OCI-LY7 (cell line): ENCODE results near the gene LRRC37A3. TPM values are rescaled to one million over a fixed set of nuclear protein-coding genes. Genes with fewer than 3 reads are reported as not detected.
"Not testable (repeated sequence)": the region's sequence is repeated elsewhere in the genome, so short reads cannot be mapped to it uniquely, and the experiment has no call there.

ENCODE experiments used
- Bru-seq: library from RNA; stranded (reverse); fragments of 400-500 nt; gene quantifications from one replicate; lab custom pipeline; 2021; lab: Mats Ljungman, UMichigan
- BruChase-seq, 2 experiments: library from RNA; stranded (reverse); fragments of 400-500 nt; gene quantifications; one replicate each; lab custom pipeline; 2021; lab: Mats Ljungman, UMichigan
- BruUV-seq: library from RNA; stranded (reverse); fragments of 400-500 nt; replicated peaks from 2 replicates; lab custom pipeline; 2021; lab: Mats Ljungman, UMichigan
- CTCF ChIA-PET: fragments of 300-600 bp; sonication (Branson Sonifier 250); formaldehyde crosslinking; loops from one replicate; lab custom pipeline; 2022; ENCODE audit warnings: antibody characterized with exemption; ENCODE audit not compliant: unreplicated experiment; lab: Charles Lee
- POLR2A ChIA-PET: fragments of 300-600 bp; sonication (Branson Sonifier 250); formaldehyde crosslinking; loops from one replicate; lab custom pipeline; 2022; ENCODE audit warnings: antibody characterized with exemption; lab: Charles Lee
- DNase-seq: peaks from one replicate; pipeline ENCODE4 v3.0.0-alpha.2; 2015; ENCODE audit warnings: low spot score
- H2AFZ ChIP-seq: fragments of 200-600 bp; sonication (generic), shearing (Covaris generic); 2 replicates; pipeline ENCODE4 v1.6.1; 2014; ENCODE audit warnings: mild to moderate bottlenecking, antibody characterized with exemption, low read length, moderate library complexity
- H3K27ac ChIP-seq: fragments of 200-600 bp; sonication (generic); 2 replicates; pipeline ENCODE4 v1.5.1; 2014; ENCODE audit warnings: mixed run types, low read depth, mild to moderate bottlenecking, moderate library complexity, low read length, inconsistent platforms; ENCODE audit not compliant: poor library complexity, severe bottlenecking
- H3K36me3 ChIP-seq: fragments of 200-600 bp; sonication (generic); 2 replicates; pipeline ENCODE4 v1.6.1; 2014; ENCODE audit warnings: mild to moderate bottlenecking, antibody characterized with exemption, low read length, moderate library complexity, mixed read lengths; ENCODE audit not compliant: insufficient read depth
- H3K4me1 ChIP-seq: fragments of 200-600 bp; sonication (generic); 2 replicates; pipeline ENCODE4 v1.5.1; 2014; ENCODE audit warnings: mild to moderate bottlenecking, low read length; ENCODE audit not compliant: insufficient read depth, poor library complexity, severe bottlenecking
- H3K4me2 ChIP-seq: fragments of 200-600 bp; sonication (generic); 2 replicates; pipeline ENCODE4 v1.6.1; 2014; ENCODE audit warnings: mild to moderate bottlenecking, low read length
- H3K4me3 ChIP-seq: fragments of 200-600 bp; sonication (generic); 2 replicates; pipeline ENCODE4 v1.5.1; 2014; ENCODE audit warnings: mild to moderate bottlenecking, low read depth, low read length; ENCODE audit not compliant: poor library complexity, severe bottlenecking
- H3K79me2 ChIP-seq: fragments of 200-600 bp; sonication (generic); 2 replicates; pipeline ENCODE4 v1.6.1; 2016; ENCODE audit warnings: low read depth, mild to moderate bottlenecking, low read length, moderate library complexity, mixed read lengths; ENCODE audit not compliant: insufficient read depth
- H3K9me2 ChIP-seq: fragments of 200-600 bp; sonication (generic); 2 replicates; pipeline ENCODE4 v1.6.1; 2016; ENCODE audit warnings: mild to moderate bottlenecking, low read length, mixed read lengths; ENCODE audit not compliant: insufficient read depth
- H3K9me3 ChIP-seq: fragments of 200-600 bp; sonication (generic); 2 replicates; pipeline ENCODE4 v1.6.1; 2014; ENCODE audit warnings: mild to moderate bottlenecking, mixed run types, low read length, mixed read lengths
- H4K20me1 ChIP-seq: fragments of 200-600 bp; sonication (generic); 2 replicates; pipeline ENCODE4 v1.6.1; 2014; ENCODE audit warnings: mild to moderate bottlenecking, antibody characterized with exemption, low read length, moderate library complexity, mixed read lengths; ENCODE audit not compliant: insufficient read depth
- intact Hi-C: fragments of 100-400 bp; cut with micrococcal nuclease; formaldehyde crosslinking; loops from one replicate; pipeline ENCODE4 v1.10.0; 2022; ENCODE audit not compliant: unreplicated experiment
- long read RNA-seq: library from polyadenylated mRNA; stranded (forward); transcript quantifications from one replicate; pipeline ENCODE4 v2.0.0, GENCODE V29; 2022
- total RNA-seq, 2 experiments: library from RNA; depleted of rRNA in 1 of 2; stranded (reverse); fragments of >200 nt in 1 of 2; shearing (Covaris generic) in 1 of 2; gene quantifications; 2 replicates each; pipeline ENCODE4 v1.2.3, GENCODE V29; 2014 to 2022
- TF ChIP-seq, protein P1 (sequence below): fragments of 200-600 bp; sonication (generic); conservative IDR thresholded peaks from 2 replicates; pipeline ENCODE4 v1.5.1; 2014; ENCODE audit warnings: mild to moderate bottlenecking, antibody characterized with exemption, low read length, moderate library complexity, mixed read lengths

LRRC37A3 gene
- 6.2 and 7.3 TPM in 2 replicates for total RNA-seq (2014; rRNA removed; shearing (Covaris generic))
- 27.6 and 30.6 TPM in 2 replicates for total RNA-seq (2022)
- Bru-seq, nascent RNA, result percentile 64 among the genes with signal in this experiment
- BruChase-seq, experiment 1, labeled RNA remaining after a 6-hour chase, result percentile 72 among the genes with signal in this experiment
- percentile 67 among the genes with signal in this experiment for BruChase-seq, experiment 2, labeled RNA remaining after a 2-hour chase
- long read RNA-seq, partial matches to known transcripts, result 1 of 28 reads
- long read RNA-seq, other reads (novel, unspliced or antisense), result 27 of 28 reads

DNA sequence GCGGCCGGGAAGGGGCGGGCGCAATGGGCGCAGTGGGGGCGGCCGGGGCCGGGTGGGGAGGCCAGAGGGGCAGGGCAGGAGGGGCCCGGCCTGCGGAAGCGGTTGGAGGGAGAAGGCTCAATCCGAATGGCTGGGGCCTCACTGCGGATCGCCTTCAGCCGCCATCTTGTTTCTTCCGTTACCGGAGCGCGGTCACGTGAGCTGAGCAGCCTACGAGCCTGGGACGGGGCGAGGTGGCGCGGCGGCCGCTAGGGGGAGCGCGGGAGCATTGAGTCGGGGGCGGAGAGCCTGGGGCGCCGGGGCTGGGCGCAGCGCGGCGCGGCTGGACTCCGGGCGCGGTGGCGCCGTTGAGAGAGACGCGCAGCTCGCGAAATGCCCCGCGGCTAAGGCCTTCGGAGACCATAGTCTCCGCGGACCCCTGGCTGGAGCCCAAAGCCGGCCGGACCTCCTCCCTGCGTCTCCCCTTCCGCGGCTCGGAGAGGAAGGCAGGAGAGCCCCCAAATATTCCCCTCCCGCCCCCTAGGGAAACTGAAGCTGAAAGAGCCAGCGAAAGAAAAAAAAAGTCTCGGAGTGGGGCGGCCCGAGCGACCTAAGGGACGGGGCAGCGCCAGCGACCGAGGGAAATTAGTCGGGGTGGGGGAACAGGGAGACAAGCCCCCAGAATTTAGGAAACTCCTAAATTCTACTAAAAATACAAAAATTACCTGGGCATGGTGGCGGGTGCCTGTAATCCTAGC is at the start of gene LRRC37A3:
Gene LRRC37A3, minus strand, starts transcription at position 190 of the 737 bp plus-strand sequence. CDS start 22,221 bp downstream, outside the sequence.
- peak within 1 kb of the TSS; percentile 68 for H3K4me3 ChIP-seq
- H4K20me1 ChIP-seq, BruUV-seq, H3K9me2 ChIP-seq, H3K9me3 ChIP-seq, H3K36me3 ChIP-seq, H3K79me2 ChIP-seq, CTCF ChIA-PET: not testable (repeated sequence)
- POLR2A ChIA-PET, result interaction anchor here (0.6 to 1.2 kb wide), 3 partner anchors 68 to 203 kb away, joined by 3 to 6 read pairs (median 3); no protein-coding TSS in a partner anchor
- DNase-seq, result peak; percentile 97
- H3K4me2 ChIP-seq, result peak within 1 kb of the TSS; percentile 62
- H2AFZ ChIP-seq, result peak within 1 kb of the TSS; percentile 37; the same call in 1 of the 2 replicates
- TF ChIP-seq, protein P1, sequence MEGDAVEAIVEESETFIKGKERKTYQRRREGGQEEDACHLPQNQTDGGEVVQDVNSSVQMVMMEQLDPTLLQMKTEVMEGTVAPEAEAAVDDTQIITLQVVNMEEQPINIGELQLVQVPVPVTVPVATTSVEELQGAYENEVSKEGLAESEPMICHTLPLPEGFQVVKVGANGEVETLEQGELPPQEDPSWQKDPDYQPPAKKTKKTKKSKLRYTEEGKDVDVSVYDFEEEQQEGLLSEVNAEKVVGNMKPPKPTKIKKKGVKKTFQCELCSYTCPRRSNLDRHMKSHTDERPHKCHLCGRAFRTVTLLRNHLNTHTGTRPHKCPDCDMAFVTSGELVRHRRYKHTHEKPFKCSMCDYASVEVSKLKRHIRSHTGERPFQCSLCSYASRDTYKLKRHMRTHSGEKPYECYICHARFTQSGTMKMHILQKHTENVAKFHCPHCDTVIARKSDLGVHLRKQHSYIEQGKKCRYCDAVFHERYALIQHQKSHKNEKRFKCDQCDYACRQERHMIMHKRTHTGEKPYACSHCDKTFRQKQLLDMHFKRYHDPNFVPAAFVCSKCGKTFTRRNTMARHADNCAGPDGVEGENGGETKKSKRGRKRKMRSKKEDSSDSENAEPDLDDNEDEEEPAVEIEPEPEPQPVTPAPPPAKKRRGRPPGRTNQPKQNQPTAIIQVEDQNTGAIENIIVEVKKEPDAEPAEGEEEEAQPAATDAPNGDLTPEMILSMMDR, result peak; percentile 84
- peak within 1 kb of the TSS; percentile 77 for H3K27ac ChIP-seq
- intact Hi-C loops, result loop anchor here (2.0 kb wide), 2 partner anchors 43 to 143 kb away; no protein-coding TSS in a partner anchor
- H3K4me1 ChIP-seq, result peaks cover 44% of the 10 kb centered on the region

DNA sequence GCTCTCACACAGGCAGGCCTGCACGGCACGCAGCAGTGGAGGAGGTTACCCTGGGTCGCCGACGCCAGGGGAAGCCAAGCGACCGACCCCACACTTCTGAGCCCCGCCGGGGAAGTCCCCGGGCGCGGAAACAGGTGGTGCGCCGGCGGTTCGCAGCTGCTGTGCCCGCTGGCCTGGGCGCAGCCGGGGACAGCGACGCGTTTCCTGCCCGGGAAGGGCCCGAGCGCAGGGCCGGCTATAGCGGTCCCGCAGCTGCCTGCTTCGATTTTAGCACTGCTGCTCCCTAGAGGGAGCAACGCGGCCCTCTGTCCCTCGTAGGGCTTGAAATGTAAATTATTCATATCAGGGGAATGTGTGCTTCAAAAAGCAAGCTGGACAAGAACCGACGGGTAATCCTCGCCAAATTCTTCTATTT is 46.6 kb upstream of the LRRC37A3 start:
- H3K9me3 ChIP-seq, H3K9me2 ChIP-seq, H4K20me1 ChIP-seq, BruUV-seq, CTCF ChIA-PET: not testable (repeated sequence)
- H3K4me1 ChIP-seq, result peaks cover 89% of the 10 kb centered on the region
- peak overlapping the region; percentile 78 for H3K4me2 ChIP-seq
- H2AFZ ChIP-seq, result peak overlapping the region; percentile 26; the same call in 1 of the 2 replicates
- DNase-seq, result peak; percentile 96
- POLR2A ChIA-PET, result interaction anchor here (0.7 to 5.1 kb wide), 5 partner anchors 8 to 215 kb away, joined by 3 to 13 read pairs (median 4); no protein-coding TSS in a partner anchor
- H3K27ac ChIP-seq, result peak overlapping the region; percentile 99
- peaks cover 35% of the 10 kb centered on the region for H3K79me2 ChIP-seq
- H3K4me3 ChIP-seq, result peak overlapping the region; percentile 47
- peaks cover 12% of the 10 kb centered on the region for H3K36me3 ChIP-seq
- intact Hi-C loops, result loop anchor here (2.0 to 5.0 kb wide), 2 partner anchors 21 to 216 kb away; no protein-coding TSS in a partner anchor
- TF ChIP-seq, protein P1, result peak; percentile 60

DNA sequence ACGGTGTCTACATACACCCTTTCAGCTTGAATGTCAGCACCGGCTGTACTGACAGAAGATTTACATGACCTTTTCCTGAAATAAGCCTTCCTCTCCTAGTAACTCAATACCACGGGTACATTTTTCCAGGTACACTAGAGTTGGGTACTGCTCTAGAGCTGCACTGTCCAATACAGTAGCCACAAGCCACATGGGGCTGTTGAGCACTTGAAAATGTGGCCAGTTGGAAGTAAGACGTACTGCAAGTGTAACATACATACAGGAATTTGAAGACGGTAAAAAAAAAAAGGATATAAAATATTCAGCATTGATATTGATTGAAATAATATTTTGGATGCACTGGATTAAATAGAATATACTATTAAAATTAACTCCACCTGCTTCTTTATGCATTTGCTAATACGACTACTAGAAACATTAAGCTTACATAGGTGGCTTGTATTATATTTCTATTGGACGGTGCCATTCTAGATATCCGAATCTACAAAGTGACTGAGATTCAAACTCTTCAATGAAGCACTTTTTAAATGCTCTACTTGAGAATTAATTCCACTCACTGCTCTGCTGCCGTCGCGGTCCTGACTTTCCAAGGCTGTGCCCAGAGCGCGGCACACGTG is 46.1 kb upstream of the LRRC37A3 start:
- CTCF ChIA-PET, H2AFZ ChIP-seq, H3K36me3 ChIP-seq, H3K9me3 ChIP-seq, H4K20me1 ChIP-seq, H3K9me2 ChIP-seq, DNase-seq: not testable (repeated sequence)
- POLR2A ChIA-PET, result interaction anchor here (0.7 to 5.1 kb wide), 6 partner anchors 9 to 216 kb away, joined by 3 to 13 read pairs (median 4); no protein-coding TSS in a partner anchor
- peaks cover 30% of the 10 kb centered on the region for H3K79me2 ChIP-seq
- peak overlapping the region; percentile 47 for H3K4me3 ChIP-seq
- TSS peak; percentile 62 for BruUV-seq
- peak overlapping the region; percentile 99 for H3K27ac ChIP-seq
- peaks cover 85% of the 10 kb centered on the region for H3K4me1 ChIP-seq
- intact Hi-C loops, result loop anchor here (5.0 kb wide), 1 partner anchor 217 kb away; no protein-coding TSS in a partner anchor
- peak overlapping the region; percentile 74 for H3K4me2 ChIP-seq
